ENCODE measurements around the gene NFYC.
"Not testable (repeated sequence)": the region's sequence is repeated elsewhere in the genome, so short reads cannot be mapped to it uniquely, and the experiment has no call there.

Gene NFYC

DNA sequence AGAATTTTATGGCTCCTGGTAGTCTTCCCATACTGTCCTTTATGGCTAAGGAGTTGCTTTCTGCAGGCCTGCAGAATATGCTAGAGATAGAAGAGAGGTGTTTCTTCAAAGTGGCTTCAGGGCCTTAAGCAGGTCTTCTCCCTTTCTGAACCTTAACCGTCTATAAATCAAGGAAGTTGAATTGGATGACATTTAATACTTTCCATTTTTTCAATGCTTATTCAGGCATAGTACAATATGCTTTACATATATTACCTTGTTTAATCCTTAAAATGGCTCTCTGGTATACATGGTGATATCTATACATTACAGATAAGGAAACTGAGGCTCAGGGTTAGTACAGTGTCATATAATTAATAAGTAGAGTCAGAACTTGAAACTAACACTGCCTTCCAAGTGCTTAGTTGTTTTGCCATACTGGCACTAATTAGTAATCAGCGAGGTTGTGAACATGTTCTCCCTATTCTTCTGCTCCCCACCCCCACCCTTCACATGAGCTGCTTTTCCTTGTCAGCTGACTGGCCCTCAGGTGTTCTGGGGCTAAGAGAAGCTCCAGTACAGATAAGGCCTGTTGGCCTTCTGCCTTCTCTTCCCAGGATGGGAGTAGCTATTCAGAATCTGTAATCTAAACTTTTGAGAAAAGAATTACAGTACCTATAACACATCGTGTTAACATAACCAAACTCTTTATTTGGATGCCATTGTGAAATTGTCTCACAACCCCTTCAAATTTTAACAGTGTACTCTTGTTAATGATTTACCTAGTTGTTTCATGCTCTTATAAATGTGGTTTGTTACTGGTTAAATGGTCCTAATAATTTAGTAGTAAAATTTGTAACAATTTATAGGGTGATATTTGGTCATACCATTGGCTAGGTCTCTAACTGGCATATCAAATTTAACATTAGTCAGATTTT, 13.6 kb downstream of the NFYC start:
- DNase-seq (ENCODE audit: low read depth in 1 of 2, low spot score in 1 of 2) = no peak

DNA sequence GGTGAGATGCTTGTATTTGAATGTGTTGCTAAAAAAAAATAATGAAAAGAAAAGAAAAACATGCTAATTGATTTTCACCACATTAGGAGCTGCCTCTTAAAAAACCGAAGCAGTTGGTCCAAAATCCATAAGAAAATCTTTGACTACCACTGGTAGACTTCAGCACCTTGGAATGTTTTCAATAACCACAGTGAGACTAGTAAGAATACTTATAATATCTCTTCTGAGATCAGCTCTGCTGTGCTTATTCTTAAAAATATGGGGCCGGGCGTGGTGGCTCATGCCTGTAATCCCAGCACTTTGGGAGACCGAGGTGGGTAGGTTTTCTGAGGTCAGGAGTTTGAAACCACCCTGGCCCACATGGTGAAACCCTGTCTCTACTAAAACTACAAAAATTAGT, 15.1 kb downstream of the NFYC start:
- DNase-seq (ENCODE audit: low read depth in 1 of 2, low spot score in 1 of 2) = no peak

DNA sequence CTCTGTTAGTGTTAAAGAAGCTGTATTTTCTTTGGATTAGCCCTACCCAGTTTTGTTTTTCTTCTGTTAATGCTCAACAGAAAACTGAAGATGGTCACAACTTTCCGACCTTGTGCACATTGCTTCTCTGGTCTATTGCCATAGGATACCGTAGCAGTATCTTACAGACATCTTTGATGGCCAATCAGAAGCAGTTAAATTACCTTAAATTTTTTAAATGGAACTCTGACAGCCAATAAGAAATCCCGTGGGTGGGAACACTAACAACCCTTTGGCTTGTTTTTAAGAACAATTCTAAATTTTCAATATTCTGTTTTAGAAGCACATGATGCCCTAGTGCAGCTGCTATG, 17.2 kb downstream of the NFYC start:
- DNase-seq (ENCODE audit: low read depth in 1 of 2, low spot score in 1 of 2) = no peak

DNA sequence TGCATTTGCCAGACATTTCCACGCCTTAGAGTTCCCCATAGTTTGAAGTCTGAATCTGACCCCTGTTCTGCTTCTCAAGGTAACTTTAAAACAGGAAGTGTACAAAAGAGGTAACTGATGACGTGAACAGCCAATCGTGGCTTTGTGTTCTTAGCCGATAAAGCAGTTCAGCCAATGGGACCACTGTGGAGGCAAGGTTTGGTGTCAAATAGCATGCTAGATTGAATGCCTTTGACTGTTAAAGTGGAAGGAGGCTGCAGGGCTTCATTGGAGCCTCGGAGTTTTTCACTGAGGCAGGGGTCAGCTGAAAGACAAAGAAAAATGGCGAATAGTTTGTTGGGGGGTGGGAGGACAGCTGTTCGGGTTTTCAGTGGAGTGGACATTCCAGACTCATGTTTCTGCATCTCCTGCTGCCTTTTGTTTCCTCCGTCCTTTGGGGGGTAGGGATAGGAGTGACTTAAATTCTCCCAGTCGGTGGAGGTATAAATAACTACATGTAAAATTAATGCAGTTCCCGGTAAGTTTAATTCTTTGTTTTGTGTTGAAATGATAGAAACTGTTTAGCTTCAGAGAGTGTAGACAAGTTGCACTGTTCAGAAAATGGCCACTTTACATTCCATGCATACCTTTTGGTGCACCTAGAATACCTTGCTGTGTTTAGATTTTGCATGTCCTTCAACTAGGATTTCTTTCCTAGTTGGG, 17.7 kb downstream of the NFYC start:
- DNase-seq (ENCODE audit: low read depth in 1 of 2, low spot score in 1 of 2) = peak; percentile 23 to 52

DNA sequence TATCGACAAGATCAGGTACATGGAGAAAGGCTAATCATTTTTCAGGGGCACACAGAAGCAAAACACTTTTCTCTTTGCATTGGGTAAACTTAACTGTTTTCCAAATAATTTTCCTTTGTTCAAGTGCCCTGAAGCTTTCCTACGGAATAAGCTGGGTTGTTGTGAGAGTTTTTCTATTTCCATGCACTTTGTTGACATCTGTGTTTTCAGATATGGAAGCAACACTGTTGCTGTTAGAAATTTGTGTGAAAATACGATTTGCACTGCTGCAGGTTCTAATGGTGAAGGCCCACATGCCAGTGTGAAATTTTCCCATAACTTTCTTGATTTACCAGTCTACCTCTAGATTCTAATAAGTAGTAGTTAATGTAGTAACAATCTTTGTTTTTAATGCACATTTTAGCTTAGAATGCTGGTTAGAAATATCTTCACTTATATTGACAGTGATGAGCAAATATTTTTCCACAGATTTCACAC, 18.3 kb downstream of the NFYC start:
- no peak for DNase-seq (ENCODE audit: low read depth in 1 of 2, low spot score in 1 of 2)

DNA sequence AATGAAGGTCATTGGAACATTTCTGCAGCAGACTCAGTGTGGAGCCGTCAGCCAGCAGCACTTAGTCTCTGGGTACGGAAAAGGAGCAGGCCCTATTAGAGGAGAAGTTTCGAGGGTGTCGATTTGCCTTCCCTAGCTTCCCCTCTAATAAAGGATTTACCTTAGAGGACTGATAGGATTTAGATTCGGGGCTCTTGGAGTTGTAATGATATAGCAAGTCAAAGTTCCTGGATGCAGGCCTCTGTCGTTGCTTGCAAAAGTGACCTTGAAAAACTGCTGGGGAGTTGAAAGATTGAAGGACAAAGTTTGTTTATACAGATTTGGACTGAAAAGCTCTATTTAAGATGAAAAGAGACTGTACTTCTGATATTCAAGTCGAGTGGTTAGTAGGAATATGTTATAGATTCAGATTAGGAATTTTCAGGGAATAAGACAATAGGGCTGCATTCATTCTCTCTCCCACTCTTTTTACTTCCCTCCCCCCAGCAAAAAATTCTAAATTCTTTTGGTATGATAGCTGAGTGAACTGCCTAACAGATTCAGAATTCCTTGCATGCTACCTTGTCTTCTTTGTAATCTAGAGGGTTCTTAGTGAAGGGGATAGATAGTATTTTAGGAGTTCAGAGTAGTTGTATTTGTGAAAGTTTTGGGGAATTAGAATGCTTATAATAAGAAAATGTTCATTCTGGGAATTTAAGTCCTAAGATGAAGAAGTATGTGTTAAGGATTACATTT, 19.2 kb downstream of the NFYC start:
- DNase-seq (ENCODE audit: low read depth in 1 of 2, low spot score in 1 of 2) = no peak

DNA sequence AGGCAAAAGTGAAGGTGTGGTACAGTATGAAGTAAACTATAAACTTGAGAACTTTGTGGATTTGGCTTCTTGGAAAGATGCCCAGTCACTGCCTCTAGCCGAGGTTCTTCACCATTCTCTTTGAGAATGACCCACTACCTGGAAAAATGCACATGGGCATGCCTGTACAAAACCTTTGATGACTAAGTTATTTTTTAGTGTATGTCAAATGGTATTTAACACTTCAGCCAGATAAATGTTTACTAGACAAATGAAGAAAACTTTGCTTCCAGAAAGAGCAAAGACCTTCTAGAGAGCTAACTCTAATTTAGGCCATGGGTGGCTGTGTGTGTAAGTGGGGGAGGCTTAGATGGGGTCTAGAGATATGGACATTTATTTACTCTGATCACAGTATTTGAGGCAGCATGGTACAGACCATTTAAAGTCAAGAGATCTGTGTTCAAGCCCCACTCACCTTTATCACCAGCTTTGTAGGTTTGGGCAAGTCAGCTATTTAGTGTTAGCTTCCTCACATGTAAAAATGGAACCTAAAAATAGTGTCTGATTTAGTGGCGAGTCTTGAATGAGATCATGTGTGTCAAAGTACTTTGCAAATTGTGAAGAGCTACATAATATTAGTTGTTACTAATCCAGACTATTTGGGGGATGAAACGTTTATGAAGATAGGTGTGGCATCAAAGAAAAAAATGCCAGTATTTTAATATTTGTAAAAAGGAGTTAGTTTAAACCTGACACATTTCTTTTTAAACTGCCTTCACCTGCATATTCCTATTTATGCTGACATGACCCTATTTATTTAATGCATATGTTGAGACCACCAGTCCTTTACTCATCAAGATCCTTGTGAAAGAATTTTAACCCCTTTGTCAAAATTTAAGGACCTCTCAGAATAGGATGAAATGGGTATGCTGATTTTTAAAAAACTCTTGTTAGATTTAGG, 20.2 kb downstream of the NFYC start:
- no peak for DNase-seq (ENCODE audit: low read depth in 1 of 2, low spot score in 1 of 2)

DNA sequence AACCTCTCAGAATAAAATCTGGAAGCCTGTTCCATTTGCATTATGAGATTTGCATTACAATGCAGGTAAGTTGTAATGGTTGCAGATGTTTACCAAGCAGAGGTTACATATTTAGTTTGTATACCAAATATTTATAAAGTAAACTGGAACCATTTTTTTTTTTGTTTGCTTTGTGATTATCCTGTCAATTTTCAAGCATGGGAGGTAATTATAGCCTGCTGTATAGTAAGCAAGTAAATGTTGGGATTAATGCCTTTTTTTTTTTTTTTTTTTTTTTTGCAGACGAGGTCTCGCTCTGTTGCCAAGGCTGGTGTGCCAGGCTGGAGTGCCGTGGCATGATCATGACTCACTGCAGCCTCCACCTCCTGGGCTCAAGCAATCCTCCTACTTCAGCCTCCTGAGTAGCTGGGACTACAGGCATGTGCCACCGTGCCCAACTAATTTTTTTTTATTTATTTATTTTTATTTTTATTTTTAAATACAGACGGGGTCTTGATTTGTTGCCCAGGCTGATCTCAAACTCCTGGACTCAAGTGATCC, 21.0 kb downstream of the NFYC start:
- no peak for DNase-seq (ENCODE audit: low read depth in 1 of 2, low spot score in 1 of 2)

DNA sequence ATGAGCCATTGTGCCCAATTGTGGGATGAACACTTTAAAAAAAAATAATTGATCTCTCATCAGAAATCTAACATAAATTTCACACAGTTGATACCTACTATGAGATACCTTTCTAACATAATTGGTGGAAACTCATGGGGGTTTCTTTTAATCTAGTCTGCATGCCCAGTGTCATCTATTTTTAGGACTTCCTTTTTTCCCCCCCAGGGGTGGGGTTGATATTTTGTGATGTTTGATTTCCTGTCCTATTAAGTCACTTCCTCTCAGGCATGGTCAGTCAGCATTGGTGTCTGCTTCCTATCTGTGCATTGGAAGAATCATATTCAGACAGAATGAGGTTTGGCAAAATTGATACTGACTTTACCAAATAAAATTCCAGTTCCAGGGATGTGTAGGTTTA, 21.5 kb downstream of the NFYC start:
- no peak for DNase-seq (ENCODE audit: low read depth in 1 of 2, low spot score in 1 of 2)

DNA sequence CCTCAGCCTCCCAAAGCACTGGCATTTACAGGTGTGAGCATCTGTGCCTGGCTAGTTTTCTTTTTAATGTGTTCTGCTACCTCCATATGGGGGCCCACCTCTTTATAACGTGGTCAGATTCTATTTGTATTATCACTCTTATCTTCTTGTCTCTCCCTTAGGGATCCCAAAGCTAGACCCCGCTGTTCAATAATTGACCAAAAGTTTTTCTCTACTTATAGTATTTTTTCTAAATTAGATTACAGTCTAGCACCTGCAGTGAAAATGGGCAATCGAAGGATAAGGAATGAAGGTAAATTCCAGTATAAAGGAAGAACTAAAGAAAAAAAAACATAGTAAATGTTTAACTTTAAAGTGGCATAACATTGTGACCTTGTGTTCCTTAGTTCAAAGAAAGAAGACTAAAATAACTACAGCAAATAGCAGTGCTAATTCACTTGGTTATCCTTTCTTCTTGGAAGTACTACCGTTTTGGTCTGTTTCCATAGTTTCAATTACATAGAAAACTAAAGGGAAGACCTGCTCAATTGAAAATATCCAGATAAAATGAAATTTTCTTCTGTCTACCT, 24.1 kb downstream of the NFYC start:
- no peak for DNase-seq (ENCODE audit: low read depth in 1 of 2, low spot score in 1 of 2)

DNA sequence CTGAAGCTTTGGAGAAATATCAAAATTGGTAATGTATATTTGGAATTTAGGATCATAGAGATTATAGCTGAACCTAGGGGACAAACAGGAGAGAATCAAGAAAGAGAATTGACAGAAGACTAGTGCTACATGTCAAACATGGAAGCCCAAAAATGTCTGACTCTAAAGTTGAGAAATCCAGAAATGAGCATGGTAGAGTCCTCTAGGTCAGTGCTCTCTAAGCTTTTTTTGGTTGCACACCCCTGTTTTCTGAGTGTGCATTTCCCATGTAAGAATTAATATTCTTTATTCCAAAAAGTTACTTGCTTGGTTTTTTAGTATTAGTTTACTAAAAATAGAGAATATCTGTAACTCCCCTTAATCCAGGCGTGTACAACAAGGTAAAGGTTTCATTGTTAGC, 25.6 kb downstream of the NFYC start:
- DNase-seq (ENCODE audit: low read depth in 1 of 2, low spot score in 1 of 2) = no peak

DNA sequence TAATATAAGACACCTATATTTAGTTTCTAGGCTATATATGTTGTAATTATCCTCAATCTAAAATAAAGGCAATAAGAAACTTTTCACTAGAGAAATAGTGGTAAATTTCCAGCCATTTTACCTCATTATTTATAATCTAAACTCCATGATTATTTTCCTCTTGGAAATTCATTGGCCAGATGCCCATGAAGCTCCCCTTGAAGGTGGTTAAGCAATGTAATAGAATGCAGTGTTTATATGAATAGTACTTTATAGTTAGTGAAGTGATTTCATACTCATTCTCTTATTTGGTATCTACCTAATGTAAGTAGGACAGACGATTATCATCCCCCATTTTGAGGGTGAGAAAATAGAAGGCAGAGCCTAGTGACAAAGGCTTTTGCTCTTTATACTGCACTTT, 26.5 kb downstream of the NFYC start:
- no peak for DNase-seq (ENCODE audit: low read depth in 1 of 2, low spot score in 1 of 2)

DNA sequence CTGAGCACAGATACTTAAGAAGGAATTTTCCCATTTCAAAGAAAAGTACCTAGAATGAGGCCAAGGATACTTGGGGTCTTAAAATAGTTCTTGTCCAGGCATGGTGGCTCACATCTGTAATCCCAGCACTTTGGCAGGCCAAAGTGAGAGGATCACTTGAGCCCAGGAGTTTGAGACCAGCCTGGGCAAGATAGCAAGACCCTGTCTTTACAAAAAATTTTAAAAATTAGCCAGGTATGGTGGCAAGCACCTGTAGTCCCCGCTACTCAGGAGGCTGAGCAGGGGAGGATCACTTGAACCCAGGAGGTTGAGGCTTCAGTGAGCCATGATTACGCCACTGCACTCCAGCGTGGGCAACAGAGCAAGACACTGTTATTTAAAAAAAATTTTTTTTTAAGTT, 29.0 kb downstream of the NFYC start:
- no peak for DNase-seq (ENCODE audit: low read depth in 1 of 2, low spot score in 1 of 2)

DNA sequence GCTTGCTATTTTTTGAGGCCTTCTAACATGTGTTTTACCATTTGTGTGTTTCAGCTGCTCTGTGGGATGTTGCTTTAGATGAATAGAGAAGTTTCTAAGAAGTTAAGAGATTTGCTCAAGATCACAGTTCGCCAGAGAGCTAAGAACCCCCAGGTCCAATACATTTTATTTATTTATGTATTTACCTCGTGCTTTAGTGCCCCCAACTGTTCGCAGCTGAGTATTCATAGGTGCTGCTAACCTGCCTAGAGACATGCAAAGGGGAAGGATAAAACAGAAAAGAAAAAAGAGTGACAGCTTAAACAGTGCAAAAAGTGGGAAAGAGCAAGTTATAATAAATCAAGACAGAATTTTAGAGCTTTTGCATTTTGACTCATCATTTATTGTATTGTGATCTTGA, 31.1 kb downstream of the NFYC start:
- no peak for DNase-seq (ENCODE audit: low read depth in 1 of 2, low spot score in 1 of 2)

DNA sequence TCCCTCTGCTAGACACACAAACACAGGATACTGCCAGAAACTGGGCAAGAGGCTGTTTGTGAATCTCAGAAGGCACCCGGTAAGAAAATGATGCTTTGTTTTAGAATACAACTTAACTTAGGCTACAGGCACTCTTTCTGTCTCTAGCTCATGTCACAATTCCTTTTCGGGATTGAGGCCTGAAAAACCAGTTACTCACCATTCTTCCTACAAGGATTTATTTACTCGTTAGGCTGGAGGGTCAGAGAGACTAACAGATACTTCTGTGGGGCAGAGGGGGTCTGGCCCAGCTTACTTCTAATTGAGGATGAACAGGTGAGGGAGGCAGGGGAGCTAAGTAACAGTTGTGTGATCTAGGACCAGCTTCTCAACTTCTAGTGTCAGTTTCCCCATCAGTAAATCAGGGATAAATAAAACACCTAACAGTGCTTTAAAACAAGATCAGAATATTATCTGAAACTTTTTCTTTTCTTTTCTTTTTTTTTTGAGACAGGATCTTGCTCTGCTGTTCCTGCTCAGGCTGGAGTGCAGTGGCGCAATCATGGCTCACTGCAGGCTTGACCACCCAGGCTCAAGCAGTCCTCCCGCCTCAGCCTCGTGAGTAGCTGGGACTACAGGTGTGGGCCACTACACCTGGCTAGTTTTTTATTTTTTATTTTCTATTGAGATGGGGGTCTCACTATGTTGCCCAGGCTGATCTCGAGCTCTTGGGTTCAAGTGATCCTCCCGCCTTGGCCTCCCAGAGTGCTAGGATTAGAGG, 31.9 kb downstream of the NFYC start:
- DNase-seq (ENCODE audit: low read depth in 1 of 2, low spot score in 1 of 2) = no peak

DNA sequence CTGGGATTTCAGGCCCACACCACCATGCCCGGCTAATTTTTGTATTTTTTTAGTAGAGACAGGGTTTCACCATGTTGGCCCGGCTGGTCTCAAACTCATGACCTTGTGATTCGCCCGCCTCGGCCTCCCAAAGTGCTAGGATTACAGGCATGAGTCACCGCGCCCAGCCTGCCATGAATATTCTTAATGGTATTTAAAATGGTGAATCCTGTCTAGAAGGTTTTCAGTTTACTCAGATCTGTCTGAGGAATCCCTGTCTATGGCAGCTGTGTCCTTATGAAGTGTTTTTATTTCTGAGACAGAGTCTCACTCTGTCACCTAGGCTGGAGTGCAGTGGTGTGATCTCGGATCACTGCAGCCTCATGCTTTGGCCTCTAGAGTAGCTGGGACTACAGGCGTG, 36.2 kb downstream of the NFYC start:
- not testable (repeated sequence) for DNase-seq (ENCODE audit: low read depth in 1 of 2, low spot score in 1 of 2)

DNA sequence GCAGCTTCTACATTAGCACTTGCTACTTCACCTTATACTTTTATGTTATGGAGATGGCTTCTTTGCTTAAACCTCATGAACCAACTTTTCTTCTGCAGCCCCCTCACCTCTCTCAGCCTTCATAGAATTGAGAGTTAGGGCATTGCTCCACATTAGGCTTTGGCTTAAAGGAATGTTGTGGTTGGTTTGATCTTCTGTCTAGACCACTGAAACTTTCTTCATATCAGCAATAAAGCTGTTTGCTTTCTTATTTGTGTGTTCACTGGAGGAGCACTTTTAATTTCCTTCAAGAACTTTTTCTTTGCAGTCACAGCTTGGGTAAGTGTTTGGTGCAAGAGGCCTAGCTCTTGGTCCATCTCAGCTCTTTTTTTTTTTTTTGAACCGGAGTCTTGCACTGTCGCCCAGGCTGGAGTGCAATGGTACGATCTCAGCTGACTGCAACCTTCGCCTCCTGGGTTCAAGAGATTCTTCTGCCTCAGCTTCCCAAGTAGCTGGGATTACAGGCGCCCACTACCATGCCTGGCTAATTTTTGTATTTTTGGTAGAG, 37.9 kb downstream of the NFYC start:
- not testable (repeated sequence) for DNase-seq (ENCODE audit: low read depth in 1 of 2, low spot score in 1 of 2)

DNA sequence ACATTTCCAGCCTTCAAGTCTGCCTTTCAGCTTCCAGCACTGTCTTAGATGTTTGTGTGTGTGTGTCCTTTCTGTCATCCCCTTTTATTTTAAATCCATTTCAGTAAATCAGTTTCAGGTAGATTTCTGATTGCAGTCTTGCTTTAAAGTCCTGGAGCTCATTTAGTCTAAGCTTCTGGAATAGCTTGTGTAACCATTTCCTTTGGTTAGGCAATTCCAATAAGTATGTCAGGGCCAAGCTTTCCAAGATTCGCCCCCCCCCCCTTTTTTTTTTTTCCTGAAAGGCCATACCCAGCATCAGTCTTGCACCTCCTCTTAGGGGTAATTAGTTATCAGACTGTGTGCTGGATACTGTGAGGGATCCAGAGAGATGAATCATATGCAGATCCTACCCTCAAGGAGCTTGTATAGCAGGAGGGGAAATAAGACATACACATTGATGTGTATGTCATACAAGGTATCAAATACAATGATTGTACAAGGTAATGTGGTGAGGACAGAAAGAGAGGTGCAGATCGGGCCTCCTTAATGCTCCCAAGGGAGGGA, 41.3 kb downstream of the NFYC start:
- DNase-seq (ENCODE audit: low read depth in 1 of 2, low spot score in 1 of 2) = no peak

Measured in activated T-helper 1 cell treated with anti-CD3 and anti-CD28 coated beads, Interleukin-2, amount 50 U/mL, for 16 hours (primary cell).